GM18873 (cell line): Measurements from ENCODE around the gene TREML4.
"Not testable (repeated sequence)": the region's sequence is repeated elsewhere in the genome, so short reads cannot be mapped to it uniquely, and the experiment has no call there.

Source experiments
- ATAC-seq: cut with Tn5 transposase; IDR thresholded peaks from one replicate; pipeline ENCODE4 v1.9.1; 2021; ENCODE audit warnings: mild to moderate bottlenecking, moderate library complexity, moderate number of reproducible peaks; ENCODE audit not compliant: unreplicated experiment, low FRiP score

The TREML4 gene, protein sequence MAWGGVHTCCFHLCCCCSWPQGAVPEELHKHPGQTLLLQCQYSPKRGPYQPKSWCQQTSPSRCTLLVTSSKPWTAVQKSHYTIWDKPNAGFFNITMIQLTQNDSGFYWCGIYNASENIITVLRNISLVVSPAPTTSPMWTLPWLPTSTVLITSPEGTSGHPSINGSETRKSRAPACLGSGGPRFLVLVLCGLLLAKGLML

DNA sequence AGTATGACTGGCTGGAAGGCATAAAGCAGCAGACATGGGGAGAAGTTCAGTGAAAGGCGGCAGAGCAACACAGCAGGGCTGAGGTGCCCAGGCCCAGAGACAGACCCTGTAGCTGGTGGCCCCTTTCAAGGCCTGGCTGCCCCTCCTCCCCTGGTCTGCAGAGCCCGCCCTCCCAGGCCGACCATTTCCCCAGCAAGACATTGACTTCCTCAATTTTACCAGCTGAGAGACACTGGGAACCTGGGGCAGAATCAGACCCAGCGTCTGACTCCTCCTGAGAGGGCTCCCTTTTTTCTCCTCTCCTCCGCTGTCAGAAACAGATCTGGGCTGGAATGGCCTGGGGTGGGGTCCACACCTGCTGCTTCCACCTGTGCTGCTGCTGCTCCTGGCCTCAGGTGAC is at the start of gene TREML4:
TSS of gene TREML4 (plus strand) at position 254 of the 400 bp plus-strand sequence. CDS start at position 333, 79 bp downstream.
- ATAC-seq, result no peak

DNA sequence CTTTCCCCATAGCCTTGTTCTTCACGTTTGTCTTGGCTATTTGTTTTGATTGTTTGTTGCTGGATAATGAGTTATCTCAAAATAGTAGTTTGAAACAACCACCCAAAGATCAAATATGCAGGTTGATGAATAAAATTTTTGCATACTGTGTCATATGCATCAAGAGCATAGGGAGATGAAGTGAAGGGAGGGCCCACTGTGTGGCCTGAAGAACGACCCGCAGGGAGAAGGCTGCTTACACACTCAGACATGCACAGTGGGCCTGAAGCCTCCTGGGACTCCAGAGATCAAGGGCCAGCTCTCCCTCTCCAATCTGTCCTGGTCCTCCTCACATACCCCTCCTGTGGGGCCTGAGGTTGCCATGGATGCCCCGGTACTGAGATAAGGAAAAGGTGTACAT is 49.0 kb upstream of the TREML4 start:
- ATAC-seq, result no peak

DNA sequence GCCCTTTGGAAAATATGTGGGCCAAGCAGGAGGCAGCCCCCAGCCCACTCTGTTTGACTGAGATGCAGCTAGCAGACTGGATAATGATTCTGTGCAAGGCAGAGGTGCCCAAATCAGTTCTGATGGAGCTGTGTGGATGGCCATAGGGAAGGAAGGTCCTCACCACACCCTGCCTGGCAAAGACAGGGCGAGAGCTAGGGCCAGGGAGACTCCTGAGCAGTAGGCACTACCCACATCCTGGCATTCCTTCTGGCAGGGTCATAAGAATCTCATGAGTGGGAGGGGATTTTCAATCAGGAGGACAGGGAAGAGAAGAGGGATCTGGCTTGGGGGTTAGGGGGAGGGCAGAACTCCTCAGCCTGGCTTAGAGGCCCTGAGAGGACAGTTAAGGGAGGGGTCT is 46.6 kb upstream of the TREML4 start:
- no peak for ATAC-seq

DNA sequence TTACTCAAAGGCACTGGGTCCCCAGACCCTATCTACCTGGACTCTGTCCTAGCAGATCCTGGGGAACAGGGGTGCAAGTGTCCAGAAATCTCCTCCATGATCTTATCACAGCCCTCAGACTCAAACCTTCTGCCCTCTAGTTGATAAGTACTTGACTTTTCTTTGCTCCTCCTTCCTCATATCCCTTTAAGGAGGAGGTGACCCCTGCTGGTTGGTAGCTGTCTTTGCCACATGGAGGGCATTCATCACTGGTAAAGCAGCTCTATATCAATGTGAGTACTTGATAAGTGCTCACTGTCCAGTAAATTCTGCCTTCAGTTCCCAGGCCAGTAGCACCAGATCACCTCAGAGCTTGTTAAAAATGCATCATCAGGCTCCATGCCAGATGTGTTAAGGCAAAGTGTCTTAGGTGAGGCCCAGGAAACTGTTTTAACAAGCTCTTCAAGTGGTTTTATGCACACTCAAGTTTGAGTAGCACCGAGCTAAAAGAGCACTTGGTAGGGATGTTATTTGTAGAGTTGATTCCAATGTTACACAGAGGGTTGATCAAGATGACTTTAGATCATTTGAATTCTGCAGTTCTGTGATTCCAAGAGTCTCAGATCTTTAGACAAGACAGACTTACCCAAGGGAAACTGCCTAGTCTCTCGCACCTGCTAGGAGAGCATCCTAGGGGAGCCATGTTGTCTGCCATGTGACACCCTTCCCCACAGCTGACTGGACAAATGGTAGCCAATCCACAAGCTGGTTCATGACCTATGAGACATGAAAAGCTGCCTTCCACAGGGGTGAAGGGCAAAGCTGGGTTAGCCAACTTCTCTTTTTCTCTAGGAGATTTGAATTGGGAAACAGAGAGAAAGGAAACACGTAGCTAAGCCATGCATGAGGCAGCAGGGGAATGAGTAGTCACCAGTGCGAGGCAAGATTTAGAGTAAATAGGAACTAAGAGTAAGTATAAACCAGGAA is 45.8 kb upstream of the TREML4 start:
- peak; percentile 52 for ATAC-seq

DNA sequence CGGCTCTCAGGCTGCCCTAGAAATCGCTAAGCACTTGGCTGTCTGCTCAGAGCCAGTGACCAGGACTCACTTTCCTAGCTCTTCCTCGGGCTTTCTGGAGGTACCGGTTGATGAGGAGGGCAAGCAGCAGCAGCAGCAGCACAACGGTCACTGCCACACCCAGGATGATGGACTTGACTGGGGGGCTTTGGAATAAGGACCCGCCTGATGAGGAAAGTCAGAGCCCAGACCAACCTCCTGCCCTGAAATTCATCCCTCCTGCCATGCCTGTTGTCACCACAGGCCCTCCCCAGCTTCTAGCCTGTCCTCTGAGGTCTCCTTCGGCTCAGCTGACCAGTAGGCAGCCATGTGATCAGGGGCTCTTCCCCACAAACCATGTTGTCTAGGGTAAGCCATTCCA is 43.4 kb upstream of the TREML4 start:
- ATAC-seq, result no peak

DNA sequence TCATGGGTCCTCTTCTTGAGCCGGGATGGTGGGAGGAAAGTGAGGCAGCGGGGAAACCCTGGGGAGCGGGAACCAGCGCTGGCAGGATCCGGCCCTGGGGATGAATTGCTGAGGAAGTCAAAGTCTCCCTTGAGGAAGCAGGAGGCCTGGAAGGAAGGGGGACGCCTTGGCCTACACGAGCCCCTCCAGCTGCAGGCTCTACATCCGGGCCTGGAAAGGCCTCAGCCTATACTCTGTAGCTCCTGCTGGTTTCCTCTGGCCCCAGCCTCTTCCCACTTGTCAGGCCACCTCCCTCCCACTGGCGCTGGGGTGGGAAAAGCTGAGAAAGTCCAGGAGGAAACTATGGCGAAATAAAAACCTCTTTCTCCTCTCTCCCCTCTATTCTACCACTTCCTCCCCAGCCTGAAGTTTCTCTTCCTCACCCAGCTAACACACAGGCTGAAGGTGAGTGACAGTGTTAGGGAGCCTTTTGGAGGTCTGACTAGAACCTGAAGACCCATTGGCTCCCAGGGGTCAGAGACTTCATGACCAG is 42.1 kb upstream of the TREML4 start:
- ATAC-seq, result no peak

DNA sequence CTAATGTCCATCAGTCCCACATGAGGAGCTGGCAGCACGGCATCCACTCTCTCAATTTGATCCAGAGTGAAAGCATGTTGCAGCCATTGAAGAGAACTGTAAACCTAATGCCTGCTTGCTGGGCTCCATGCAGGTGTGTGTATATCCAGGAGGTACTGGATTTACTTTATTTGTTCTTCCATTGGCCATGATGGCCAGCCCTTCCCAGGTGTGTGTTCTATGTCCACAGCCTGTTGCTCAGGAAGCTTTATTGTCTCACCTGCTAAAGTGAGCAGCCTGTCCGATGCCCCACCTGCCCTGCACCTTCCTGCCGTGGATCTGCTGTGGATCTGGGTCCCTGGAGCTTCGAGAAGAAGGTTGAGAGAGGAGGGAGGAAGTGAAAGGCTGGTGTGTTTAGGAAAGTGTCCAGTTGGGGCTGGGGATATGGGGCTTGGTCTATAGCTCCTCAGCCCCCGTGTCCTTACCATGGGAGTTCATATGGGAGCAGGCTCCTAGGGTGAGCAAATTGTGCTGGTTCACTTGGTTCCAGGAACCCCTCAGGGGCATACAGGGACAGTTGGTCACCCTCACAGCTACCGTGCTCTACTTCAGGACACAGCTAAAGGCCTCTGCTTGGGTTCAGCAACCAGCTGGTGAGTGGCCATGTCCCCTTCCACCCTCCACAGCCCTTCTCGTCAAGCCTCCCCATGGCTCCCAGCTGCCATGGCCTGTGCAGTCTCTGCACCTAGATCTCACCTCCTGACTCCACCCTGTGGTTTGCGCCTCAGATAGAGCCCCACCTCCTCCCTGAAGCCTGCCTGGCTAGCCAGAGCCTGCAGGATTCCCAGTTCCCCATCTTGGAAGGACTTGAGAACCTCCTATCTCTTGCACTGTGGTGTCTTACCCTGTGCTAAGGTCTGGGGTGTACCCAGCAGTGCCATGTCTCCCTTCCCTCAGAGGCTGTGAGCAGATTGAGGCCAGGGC is 39.9 kb upstream of the TREML4 start:
- ATAC-seq, result no peak

DNA sequence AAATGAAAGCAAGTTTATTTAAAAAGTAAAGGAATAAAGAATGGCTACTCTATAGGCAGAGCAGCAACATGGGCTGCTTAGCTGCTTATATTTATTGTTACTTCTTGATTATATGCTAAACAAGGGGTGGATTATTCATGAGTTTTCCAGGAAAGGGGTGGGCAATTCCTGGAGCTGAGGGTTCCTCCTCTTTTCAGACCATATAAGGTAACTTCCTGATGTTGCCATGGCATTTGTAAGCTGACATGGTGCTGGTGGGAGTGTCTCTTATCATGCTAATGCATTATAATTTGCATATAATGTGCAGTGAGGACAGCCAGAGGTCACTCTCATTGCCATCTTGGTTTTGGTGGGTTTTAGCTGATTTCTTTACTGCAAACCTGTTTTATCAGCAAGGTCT is 39.1 kb upstream of the TREML4 start:
- ATAC-seq, result not testable (repeated sequence)

DNA sequence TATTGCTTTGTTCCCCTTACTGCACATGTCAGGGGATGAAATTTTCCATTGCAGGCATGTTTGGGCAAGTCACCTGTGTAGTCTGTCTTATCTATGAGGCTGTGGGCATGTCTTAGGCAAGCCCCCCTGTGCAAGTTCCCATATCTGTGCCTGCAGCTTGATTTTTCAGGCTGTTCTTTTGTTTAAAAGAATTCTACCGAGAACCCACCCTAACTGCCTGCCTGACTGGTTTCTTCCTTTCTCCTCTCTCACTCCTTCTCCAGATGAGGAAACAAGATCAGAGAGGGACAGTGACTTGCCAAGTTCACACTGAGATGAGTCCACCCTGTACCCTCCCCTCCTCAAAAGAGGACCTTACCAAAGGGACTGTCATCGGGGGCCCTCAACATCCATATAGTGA is 38.2 kb upstream of the TREML4 start:
- no peak for ATAC-seq

DNA sequence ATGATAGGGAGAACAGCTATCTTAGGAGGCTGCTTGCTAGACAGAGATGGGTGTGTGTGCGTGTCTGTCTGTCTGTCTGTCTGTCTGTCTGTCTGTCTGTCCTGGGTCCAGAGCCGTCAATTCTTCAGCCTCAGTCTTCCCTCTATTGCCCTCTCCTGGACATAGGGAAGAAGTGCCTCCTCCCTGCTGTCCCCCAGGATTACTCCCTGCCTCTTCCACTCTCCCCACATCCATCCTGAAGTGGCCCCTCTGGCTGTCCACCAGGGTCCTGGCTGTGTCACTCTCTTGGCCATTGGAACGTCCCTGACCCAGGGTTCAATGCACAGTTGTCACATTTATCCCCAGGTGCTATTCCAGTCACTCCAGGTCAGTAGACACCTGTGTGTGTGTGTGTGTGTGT is 37.4 kb upstream of the TREML4 start:
- no peak for ATAC-seq

DNA sequence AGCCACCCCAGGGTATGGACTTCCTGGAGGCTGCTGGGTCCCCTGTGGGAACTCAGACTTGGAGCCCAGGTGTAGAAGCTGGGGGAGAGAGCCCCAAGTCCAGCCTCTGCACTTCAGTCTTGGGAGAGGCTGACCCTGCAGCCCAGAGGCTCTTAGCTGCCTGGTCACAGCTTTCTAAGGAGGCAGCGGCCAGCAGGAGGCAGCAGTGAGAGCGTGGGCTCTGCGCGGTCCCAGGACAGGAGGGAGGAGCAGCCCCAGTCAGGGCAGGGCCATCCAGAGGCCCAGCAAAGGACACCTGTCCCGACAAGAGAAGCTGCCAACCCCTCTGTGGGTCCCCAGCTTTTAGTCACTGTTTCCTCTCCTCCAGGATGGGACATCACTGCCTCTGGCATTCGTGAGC is 36.6 kb upstream of the TREML4 start:
- ATAC-seq, result no peak

DNA sequence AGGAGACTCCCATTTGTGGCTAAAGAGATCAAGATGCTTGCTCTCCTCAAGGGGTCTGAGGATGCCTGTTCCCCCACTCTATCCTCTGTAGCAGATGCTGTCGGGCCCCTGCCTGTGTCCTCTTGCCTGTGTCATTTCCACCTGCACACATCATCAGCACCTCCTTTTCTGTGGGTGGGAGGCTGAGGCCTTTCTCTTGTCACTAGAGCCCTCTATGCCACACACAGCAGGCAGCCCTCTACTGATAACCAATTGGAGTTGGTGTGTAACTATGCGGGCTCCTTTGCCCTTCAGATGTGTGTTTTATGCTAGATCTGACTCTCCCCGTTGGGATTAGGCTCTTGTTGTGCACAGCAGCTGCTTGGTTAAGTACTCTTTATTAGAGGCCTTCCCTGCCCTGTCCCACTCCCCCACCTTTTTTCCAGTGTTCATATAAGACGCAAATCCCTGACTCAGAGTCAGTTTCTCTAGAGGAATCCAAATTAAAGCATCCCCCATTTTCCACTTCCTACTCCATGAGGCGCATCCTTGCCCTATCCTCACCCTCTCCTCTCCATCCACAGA is 34.9 kb upstream of the TREML4 start:
- ATAC-seq, result no peak

DNA sequence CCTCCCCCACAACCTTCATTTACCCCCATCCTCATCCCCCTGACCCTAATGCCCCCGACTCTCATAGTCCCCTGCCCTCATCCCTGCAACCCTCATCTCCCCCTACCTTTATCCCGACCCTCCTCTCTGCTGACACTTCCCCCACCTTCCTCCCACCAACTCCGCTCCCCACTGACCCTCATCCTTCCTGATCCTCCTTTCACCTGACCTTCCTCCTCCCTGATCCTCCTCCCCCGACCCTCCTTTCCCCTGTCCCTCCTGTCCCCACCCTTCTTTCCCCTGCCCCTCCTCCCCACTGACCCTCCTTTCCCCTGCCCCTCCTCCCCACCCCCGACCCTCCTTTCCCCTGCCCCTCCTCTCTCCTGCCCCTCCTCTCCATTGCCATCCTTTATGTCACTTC is 34.3 kb upstream of the TREML4 start:
- ATAC-seq, result no peak

DNA sequence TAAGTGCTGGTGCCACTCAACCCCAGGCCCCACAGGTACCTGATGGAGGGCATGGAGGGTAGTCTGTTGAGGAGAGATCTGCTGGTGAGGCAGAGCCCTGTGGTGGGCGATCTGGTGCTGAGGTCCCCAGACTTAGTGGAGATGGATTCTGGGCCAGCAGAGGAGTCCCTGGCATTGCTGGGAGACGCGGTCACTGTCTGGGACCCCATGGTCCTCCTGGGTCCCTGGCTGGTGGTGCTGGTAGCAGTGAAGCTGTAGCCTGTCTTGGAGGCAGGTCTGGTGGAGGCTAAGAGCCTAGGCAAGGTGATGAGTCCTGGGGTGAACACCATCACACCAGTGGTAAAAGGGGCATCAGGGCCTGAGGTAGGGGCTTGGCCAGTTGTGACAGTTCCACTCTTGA is 33.8 kb upstream of the TREML4 start:
- no peak for ATAC-seq

DNA sequence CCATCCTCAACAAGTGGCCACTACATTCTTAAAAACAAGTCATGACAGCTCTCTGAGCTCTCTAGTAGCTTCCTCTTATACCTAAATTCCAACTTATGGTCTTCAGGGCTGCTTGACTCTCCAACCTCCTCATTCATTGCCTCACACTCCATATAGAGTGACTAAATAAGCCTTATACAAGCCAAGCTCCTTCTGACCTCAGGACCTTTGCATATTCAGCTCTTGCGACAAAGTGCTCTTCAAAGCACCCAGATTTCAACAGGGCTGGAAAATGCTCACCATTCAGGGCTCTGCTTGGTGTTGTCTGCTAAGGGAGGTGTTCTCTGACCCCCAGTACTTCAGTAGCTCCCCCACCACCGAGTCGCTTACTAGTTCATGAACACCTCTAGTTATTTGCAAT is 30.9 kb upstream of the TREML4 start:
- ATAC-seq, result no peak

DNA sequence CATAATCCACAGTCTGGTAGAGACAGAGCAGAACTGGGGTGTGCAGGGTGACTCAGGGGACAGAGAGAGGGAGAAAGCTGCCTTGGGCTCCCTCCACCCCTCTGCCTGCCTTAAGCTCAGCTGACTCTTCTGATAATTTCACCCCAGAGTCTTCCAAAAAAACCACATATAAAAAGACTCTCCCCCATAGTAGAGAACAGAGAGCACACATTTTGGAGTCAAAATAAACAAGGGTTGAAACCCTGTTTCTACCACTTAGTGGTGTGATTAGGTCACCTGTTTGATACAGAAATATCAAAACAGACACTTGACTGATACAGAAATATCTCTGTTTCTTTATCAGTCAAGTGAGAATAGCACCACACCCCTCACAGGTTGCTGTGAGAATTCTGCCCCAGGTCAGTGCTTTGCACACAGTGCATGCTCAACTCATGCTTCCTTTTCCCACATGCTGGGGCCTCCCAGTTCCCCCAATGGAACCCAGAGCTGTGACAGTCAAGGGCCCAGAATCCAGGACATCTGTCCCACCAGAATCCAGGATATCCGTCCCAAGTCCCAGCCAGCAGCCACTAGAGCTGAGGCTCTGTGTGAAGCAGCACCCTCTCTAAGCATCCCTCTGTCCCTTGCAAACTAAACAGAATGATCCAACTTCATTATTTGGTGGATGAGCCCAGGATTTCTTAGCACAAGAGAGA is 28.4 kb upstream of the TREML4 start:
- ATAC-seq, result no peak

DNA sequence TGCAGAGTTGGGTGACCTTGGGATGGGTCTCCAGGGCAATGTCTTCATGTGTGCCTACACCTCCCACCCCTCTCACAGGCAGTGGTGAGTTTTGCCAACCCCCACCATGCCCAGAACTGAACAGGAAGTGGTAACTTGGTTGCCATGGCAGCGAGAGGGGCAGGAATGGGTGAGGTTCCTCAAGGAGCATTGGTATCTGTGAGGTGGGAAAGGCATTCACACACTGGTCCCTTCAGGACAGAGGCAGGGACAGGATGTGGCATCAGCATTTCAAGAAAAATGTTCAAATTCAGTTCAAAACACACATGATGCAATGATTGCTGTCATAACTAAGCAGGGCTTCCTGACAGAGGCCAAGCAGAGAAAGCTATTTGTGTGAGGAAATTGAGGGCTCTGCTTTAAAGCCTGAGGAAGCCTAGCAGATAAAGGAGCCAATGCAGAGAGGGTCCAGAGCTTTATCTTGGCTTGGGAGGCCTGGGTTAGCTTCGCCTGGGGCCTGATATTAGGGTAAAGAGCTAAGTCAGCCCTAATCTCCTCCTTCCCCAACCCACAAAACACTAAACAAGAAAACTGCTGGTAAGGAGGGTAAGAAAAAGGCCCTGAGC is 27.8 kb upstream of the TREML4 start:
- no peak for ATAC-seq

DNA sequence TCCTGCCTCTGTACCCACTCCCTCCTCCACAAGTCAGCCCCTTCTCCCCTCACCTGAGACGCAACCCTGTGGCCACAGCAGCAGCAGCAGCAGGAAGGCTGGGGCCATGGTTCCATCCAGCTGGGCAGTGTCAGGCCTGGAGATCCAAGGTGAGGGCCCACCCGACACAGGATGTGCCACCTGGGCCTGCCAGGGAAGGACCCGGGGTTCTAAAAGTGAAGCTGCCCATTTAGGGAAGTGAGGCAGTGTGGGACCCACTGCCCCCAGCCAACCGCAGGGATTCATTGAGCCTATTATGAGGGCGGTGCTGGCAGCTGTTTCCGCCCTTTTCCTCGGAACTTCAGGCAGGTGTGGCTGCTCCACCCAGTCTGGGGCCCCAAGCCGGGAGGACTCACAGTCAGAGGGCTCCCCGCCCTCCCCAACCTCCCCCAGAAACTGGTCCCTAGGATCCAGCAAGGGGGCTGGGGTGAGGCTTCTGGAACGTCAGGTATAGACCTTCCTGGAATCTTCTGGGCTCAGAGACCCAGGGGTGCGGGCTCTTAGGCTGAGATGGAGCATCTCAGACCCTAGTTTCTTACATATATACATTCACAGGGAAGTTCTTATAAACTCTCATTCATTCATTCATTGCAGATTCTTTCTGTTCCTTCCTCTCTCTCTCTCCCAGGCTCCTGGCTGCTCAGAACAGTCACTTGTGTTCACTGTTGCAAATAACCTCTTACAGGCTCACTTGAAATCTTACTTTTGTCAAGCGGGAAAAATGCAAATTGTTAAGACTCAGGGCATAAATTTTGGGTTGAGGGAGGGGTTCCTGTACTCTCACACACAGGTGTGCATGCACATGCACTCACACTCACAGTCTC is 27.0 kb upstream of the TREML4 start, which contains the start of gene TREML2:
TSS of gene TREML2 (minus strand) at position 249 of the 863 bp plus-strand sequence. CDS start at position 108, 141 bp downstream.
- no peak for ATAC-seq
